SK-N-SH (cell line): ENCODE results near the gene LRP5. TPM values are rescaled to one million over a fixed set of nuclear protein-coding genes. Genes with fewer than 3 reads are reported as not detected.

Source experiments
- EP300 ChIP-seq, 2 experiments: IDR thresholded peaks; 2 replicates each; pipeline versions ENCODE4 v1.4.0 to v1.6.1; 2012; ENCODE audit warnings: borderline replicate concordance in 1 of 2, low read depth in 1 of 2, low read length in 1 of 2
- FOXJ3 ChIP-seq: sonication (generic); formaldehyde crosslinking; IDR thresholded peaks from 2 replicates; pipeline ENCODE4 v1.5.1; 2020; ENCODE audit warnings: mild to moderate bottlenecking, missing genetic modification reagents
- IRF3 ChIP-seq: fragments of 150-350 bp; IDR thresholded peaks from 2 replicates; pipeline ENCODE4 v1.6.1; 2016; ENCODE audit warnings: mild to moderate bottlenecking, low read depth, low read length
- JUND ChIP-seq: IDR thresholded peaks from 2 replicates; pipeline ENCODE4 v1.4.0; 2012
- MEF2A ChIP-seq: IDR thresholded peaks from 2 replicates; pipeline ENCODE4 v1.4.0; 2012; ENCODE audit warnings: low read depth, borderline replicate concordance
- MXI1 ChIP-seq: IDR thresholded peaks from 2 replicates; pipeline ENCODE4 v1.6.1; 2012; ENCODE audit warnings: mild to moderate bottlenecking, low read depth, low read length, improper control_type of control experiment
- PBX3 ChIP-seq: IDR thresholded peaks from 2 replicates; pipeline ENCODE4; 2012
- REST ChIP-seq: IDR thresholded peaks from 2 replicates; pipeline ENCODE4 v1.6.1; 2012; ENCODE audit warnings: mild to moderate bottlenecking, low read depth, low read length, moderate library complexity
- RFX5 ChIP-seq: IDR thresholded peaks from 2 replicates; pipeline ENCODE4 v1.6.1; 2012; ENCODE audit warnings: mild to moderate bottlenecking, improper control_type of control experiment, low read length
- RXRA ChIP-seq: IDR thresholded peaks from 2 replicates; pipeline ENCODE4 v1.4.0; 2012; ENCODE audit warnings: low read depth, mild to moderate bottlenecking, borderline replicate concordance
- TAF1 ChIP-seq: IDR thresholded peaks from 2 replicates; pipeline ENCODE4 v1.6.1; 2012; ENCODE audit warnings: low read depth, mild to moderate bottlenecking, low read length, moderate library complexity, borderline replicate concordance
- USF1 ChIP-seq: IDR thresholded peaks from 2 replicates; pipeline ENCODE4 v1.4.0; 2012; ENCODE audit warnings: low read depth, borderline replicate concordance
- ZBTB33 ChIP-seq: IDR thresholded peaks from 2 replicates; pipeline ENCODE4 v1.4.0; 2012; ENCODE audit warnings: low read depth, borderline replicate concordance
- polyA plus RNA-seq, 3 experiments: library from polyadenylated mRNA; depleted of rRNA; stranded (reverse); fragments of >200 nt; gene quantifications; 2 replicates each; pipeline ENCODE4 v1.2.3, GENCODE V29; 2012

Gene LRP5
- polyA plus RNA-seq, 1 of the 3 experiments (the other 2 are of a cell fraction) = 15.0 TPM

GRCh38 chr11:68328374-68329091 lies 16.1 kb downstream of the LRP5 start (continued):
- TF ChIP-seq IRF3 (no peak), RXRA (no peak), PBX3 (no peak), USF1 (no peak), FOXJ3 (CRISPR knock-in tag) (no peak), REST (no peak), MXI1 (peak; percentile 66), RFX5 (no peak), ZBTB33 (no peak), JUND (no peak), EP300 (IDR thresholded peaks at IDR 0.05; ENCODE audit: borderline replicate concordance in 1 of 2, low read depth in 1 of 2, low read length in 1 of 2) (peak in 1 of 2 experiments; percentile 49; a peak in 2 of 4 replicates), MEF2A (no peak), TAF1 (no peak)
